GM12891 (cell line): ENCODE results near the gene ADGRV1.
A peak's percentile ranks its signal among the peaks of the same experiment; 100 is the strongest.

Experiments used
- DNase-seq: peaks from one replicate; pipeline ENCODE4 v3.0.0; 2011; ENCODE audit warnings: low spot score; ENCODE audit not compliant: insufficient read length
- FAIRE-seq: peaks from 2 replicates; lab custom pipeline; 2011; peaks lifted over from hg19 to GRCh38; lab: Jason Lieb, UNC
- PAX5 ChIP-seq: IDR thresholded peaks from 2 replicates; pipeline ENCODE4 v1.6.1; 2011; ENCODE audit warnings: low read length, moderate library complexity, mild to moderate bottlenecking; ENCODE audit not compliant: insufficient read depth, severe bottlenecking
- POLR2A ChIP-seq: IDR thresholded peaks from 2 replicates; pipeline ENCODE4 v1.6.1; 2011; ENCODE audit warnings: low read depth, low read length, control low read depth
- POLR2AphosphoS5 ChIP-seq: IDR thresholded peaks from 2 replicates; pipeline ENCODE4 v1.6.1; 2011; ENCODE audit warnings: low read depth, low read length, control low read depth
- POU2F2 ChIP-seq: IDR thresholded peaks from 2 replicates; pipeline ENCODE4 v1.6.1; 2011; ENCODE audit warnings: low read depth, mild to moderate bottlenecking, control low read depth, low read length, moderate library complexity
- SPI1 ChIP-seq: IDR thresholded peaks from 2 replicates; pipeline ENCODE4 v1.6.1; 2011; ENCODE audit warnings: low read depth, low read length, control low read depth
- TAF1 ChIP-seq: IDR thresholded peaks from 2 replicates; pipeline ENCODE4 v1.6.1; 2011; ENCODE audit warnings: low read depth, low read length, control low read depth

Gene ADGRV1

GRCh38 chr5:91143840-91144239, 585.2 kb downstream of the ADGRV1 start:
- DNase-seq: no peak
- no peak for TF ChIP-seq POU2F2
- TF ChIP-seq PAX5: no peak
- TF ChIP-seq POLR2AphosphoS5: no peak
- TF ChIP-seq SPI1: no peak
- TF ChIP-seq POLR2A: no peak
- TF ChIP-seq TAF1: no peak
- no peak for FAIRE-seq

GRCh38 chr5:91144491-91145332, 586.1 kb downstream of the ADGRV1 start:
- TF ChIP-seq POU2F2: no peak
- no peak for TF ChIP-seq POLR2A
- TF ChIP-seq TAF1: no peak
- no peak for TF ChIP-seq SPI1
- no peak for TF ChIP-seq PAX5
- no peak for TF ChIP-seq POLR2AphosphoS5
- no peak for FAIRE-seq
- DNase-seq: no peak

GRCh38 chr5:91145333-91145620, 586.7 kb downstream of the ADGRV1 start:
- FAIRE-seq (no peak), DNase-seq (no peak)
- no peak for TF ChIP-seq SPI1
- TF ChIP-seq POLR2AphosphoS5: no peak
- TF ChIP-seq POLR2A: no peak
- no peak for TF ChIP-seq POU2F2
- TF ChIP-seq PAX5: no peak
- no peak for TF ChIP-seq TAF1

- no peak for TF ChIP-seq POLR2A
- no peak for TF ChIP-seq SPI1
- no peak for TF ChIP-seq TAF1
- no peak for TF ChIP-seq POU2F2
- TF ChIP-seq POLR2AphosphoS5: no peak
- TF ChIP-seq PAX5: no peak
- FAIRE-seq (no peak), DNase-seq (no peak)
Observed at GRCh38 chr5:91146230-91146629, 587.6 kb downstream of the ADGRV1 start.

- FAIRE-seq (no peak), DNase-seq (no peak)
- TF ChIP-seq POU2F2 (no peak), TAF1 (no peak), POLR2AphosphoS5 (no peak), SPI1 (no peak), POLR2A (no peak), PAX5 (no peak)
Observed at GRCh38 chr5:91146905-91147600, 588.5 kb downstream of the ADGRV1 start.

- FAIRE-seq (peak; percentile 98), DNase-seq (no peak)
Observed at GRCh38 chr5:91150234-91150633, 591.6 kb downstream of the ADGRV1 start.

GRCh38 chr5:91150636-91151035, 592.0 kb downstream of the ADGRV1 start:
- DNase-seq (no peak), FAIRE-seq (no peak)
- TF ChIP-seq POLR2A (no peak), POLR2AphosphoS5 (no peak), SPI1 (no peak), POU2F2 (no peak), TAF1 (no peak), PAX5 (no peak)

More at GRCh38 chr5:91150234-91150633, 591.6 kb downstream of the ADGRV1 start:
- no peak for TF ChIP-seq POLR2AphosphoS5
- no peak for TF ChIP-seq SPI1
- TF ChIP-seq POLR2A: no peak
- no peak for TF ChIP-seq POU2F2
- TF ChIP-seq PAX5: no peak
- TF ChIP-seq TAF1: no peak

GRCh38 chr5:91151947-91152346, 593.4 kb downstream of the ADGRV1 start:
- no peak for TF ChIP-seq TAF1
- no peak for TF ChIP-seq SPI1
- TF ChIP-seq POU2F2: no peak
- TF ChIP-seq POLR2AphosphoS5: no peak
- TF ChIP-seq POLR2A: no peak
- TF ChIP-seq PAX5: no peak
- DNase-seq (no peak), FAIRE-seq (no peak)

- no peak for DNase-seq
- no peak for TF ChIP-seq PAX5
- TF ChIP-seq SPI1: no peak
- no peak for TF ChIP-seq POLR2A
- TF ChIP-seq TAF1: no peak
- TF ChIP-seq POLR2AphosphoS5: no peak
- TF ChIP-seq POU2F2: no peak
- no peak for FAIRE-seq
Observed at GRCh38 chr5:91154338-91154737, 595.7 kb downstream of the ADGRV1 start.
